Measurements from ENCODE around the gene CRAT. TPM values are rescaled to one million over a fixed set of nuclear protein-coding genes. Genes with fewer than 3 reads are reported as not detected.
"Not testable (repeated sequence)": the region's sequence is repeated elsewhere in the genome, so short reads cannot be mapped to it uniquely, and the experiment has no call there.

CRAT gene
- total RNA-seq, 1 donor from 2014 or later: 68.1 TPM

GRCh38 chr9:129121483-129121882 is 10.9 kb upstream of the CRAT start:
- intact Hi-C loops (cut with DNase I): no loop called here
- no peak for DNase-seq (ENCODE audit: low spot score)

- intact Hi-C loops (cut with DNase I): no loop called here
- no peak for DNase-seq (ENCODE audit: low spot score)
These were observed 8.2 kb upstream of the CRAT start for GRCh38 chr9:129118799-129119198.

- no peak for DNase-seq (ENCODE audit: low spot score)
- intact Hi-C loops (cut with DNase I): no loop called here
These were observed 3.2 kb upstream of the CRAT start for GRCh38 chr9:129113645-129114304.

- DNase-seq (ENCODE audit: low spot score); intact Hi-C loops (cut with DNase I): not testable (repeated sequence)
These were observed 1.9 kb upstream of the CRAT start for GRCh38 chr9:129112526-129112925.

GRCh38 chr9:129111528-129112151 is 1.0 kb upstream of the CRAT start:
- intact Hi-C loops (cut with DNase I): loop anchor here (2.0 kb wide), 1 partner anchor 75 kb away; the partner anchor contains the start of gene MIGA2
- peak; percentile 83 for DNase-seq (ENCODE audit: low spot score)

- intact Hi-C loops (cut with DNase I): loop anchor here (2.0 kb wide), 1 partner anchor 73 kb away; the partner anchor contains the start of gene MIGA2
- DNase-seq (ENCODE audit: low spot score): no peak
These were observed 447 bp downstream of the CRAT start for GRCh38 chr9:129109952-129110739.

GRCh38 chr9:129109537-129109903 is 1.1 kb downstream of the CRAT start:
- no peak for DNase-seq (ENCODE audit: low spot score)
- intact Hi-C loops (cut with DNase I): no loop called here

- no peak for DNase-seq (ENCODE audit: low spot score)
- intact Hi-C loops (cut with DNase I): no loop called here
These were observed 1.6 kb downstream of the CRAT start for GRCh38 chr9:129108805-129109536.

- DNase-seq (ENCODE audit: low spot score): no peak
- intact Hi-C loops (cut with DNase I): no loop called here
These were observed 2.3 kb downstream of the CRAT start for GRCh38 chr9:129108083-129108804.

- no peak for DNase-seq (ENCODE audit: low spot score)
- intact Hi-C loops (cut with DNase I): no loop called here
These were observed 2.9 kb downstream of the CRAT start for GRCh38 chr9:129107651-129108050.

- DNase-seq (ENCODE audit: low spot score): no peak
- intact Hi-C loops (cut with DNase I): no loop called here
These were observed 4.5 kb downstream of the CRAT start for GRCh38 chr9:129105857-129106694.

- intact Hi-C loops (cut with DNase I): no loop called here
- DNase-seq (ENCODE audit: low spot score): no peak
These were observed 6.5 kb downstream of the CRAT start for GRCh38 chr9:129104051-129104450.

- intact Hi-C loops (cut with DNase I): no loop called here
- no peak for DNase-seq (ENCODE audit: low spot score)
These were observed 7.0 kb downstream of the CRAT start for GRCh38 chr9:129103595-129103965.

- intact Hi-C loops (cut with DNase I): no loop called here
- no peak for DNase-seq (ENCODE audit: low spot score)
These were observed 7.6 kb downstream of the CRAT start for GRCh38 chr9:129102791-129103594.

- intact Hi-C loops (cut with DNase I): no loop called here
- DNase-seq (ENCODE audit: low spot score): no peak
These were observed 8.5 kb downstream of the CRAT start for GRCh38 chr9:129102095-129102525.

- no peak for DNase-seq (ENCODE audit: low spot score)
- intact Hi-C loops (cut with DNase I): no loop called here
These were observed 9.3 kb downstream of the CRAT start for GRCh38 chr9:129101279-129101678.

- intact Hi-C loops (cut with DNase I): no loop called here
- no peak for DNase-seq (ENCODE audit: low spot score)
These were observed 10.0 kb downstream of the CRAT start for GRCh38 chr9:129100383-129101169.

Data from cardiac septum (tissue), 1 donor.